GM18526 (cell line): ENCODE measurements around the gene STEAP1B.

Experiments used
- POLR2A ChIP-seq: IDR thresholded peaks from 3 replicates; pipeline ENCODE4 v1.6.1; 2011; ENCODE audit not compliant: insufficient read length; ENCODE audit errors: extremely low read depth

Gene STEAP1B

GRCh38 chr7:22386206-22386858 is 113.7 kb downstream of the STEAP1B start:
- no peak for TF ChIP-seq POLR2A

DNA sequence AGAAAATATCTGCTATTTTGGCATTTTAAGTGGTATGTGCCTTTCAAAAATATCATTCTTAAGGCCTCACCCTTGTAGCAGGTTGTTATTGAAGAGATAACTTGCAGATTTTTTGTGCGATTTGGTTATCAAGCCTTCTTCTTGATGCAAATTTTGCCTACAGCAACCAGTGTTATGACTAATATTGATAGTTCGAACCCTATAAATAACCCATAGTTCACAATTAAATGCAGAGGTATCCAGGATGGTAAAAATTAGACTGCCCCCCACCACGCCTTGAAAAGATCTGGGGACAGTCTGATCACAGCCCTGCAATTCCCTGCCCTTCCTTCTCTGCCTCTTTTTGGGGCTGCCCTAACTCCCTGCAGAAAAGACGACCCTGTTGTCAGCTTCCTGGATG is 114.7 kb downstream of the STEAP1B start:
- no peak for TF ChIP-seq POLR2A

GRCh38 chr7:22380333-22380732 is 119.7 kb downstream of the STEAP1B start:
- no peak for TF ChIP-seq POLR2A

DNA sequence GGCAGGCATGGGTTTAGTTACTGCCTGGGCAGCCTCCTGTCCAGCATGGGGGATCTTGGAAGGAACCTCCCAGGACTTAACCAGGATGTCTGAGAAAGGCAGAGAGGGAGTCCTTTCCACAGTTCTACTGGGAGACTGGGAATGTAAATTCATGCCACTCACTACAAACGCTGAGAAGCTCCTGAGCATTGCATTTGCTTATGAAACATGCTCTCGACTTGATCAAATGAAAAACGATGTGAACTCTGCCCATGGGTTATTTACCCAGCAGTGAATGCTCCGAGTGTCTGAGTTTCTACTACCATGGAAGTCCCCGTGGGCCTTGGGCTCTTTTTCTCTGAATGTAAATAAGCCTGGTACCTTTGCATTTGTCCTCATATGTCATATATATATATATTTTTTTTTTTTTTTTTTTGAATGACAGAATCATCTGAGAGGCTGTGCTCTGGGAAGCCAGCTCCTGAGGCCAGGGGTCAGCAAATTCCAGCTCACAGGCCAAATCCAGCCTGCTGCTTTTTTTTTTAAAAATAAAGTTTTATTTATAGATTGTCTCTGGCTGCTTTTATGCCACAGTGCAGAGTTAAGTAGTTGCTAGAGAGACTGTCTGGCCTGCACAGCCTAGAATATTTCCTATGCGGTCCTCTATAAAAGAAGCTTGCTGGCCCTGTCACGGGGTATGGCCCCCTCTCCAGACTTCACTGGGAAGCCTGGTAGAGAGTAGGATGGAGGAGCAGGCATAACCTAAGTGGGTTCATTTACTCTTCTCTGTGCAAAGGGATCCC is 121.6 kb downstream of the STEAP1B start:
- no peak for TF ChIP-seq POLR2A

- TF ChIP-seq POLR2A, result no peak
These were observed 122.3 kb downstream of the STEAP1B start for GRCh38 chr7:22377703-22378102.

DNA sequence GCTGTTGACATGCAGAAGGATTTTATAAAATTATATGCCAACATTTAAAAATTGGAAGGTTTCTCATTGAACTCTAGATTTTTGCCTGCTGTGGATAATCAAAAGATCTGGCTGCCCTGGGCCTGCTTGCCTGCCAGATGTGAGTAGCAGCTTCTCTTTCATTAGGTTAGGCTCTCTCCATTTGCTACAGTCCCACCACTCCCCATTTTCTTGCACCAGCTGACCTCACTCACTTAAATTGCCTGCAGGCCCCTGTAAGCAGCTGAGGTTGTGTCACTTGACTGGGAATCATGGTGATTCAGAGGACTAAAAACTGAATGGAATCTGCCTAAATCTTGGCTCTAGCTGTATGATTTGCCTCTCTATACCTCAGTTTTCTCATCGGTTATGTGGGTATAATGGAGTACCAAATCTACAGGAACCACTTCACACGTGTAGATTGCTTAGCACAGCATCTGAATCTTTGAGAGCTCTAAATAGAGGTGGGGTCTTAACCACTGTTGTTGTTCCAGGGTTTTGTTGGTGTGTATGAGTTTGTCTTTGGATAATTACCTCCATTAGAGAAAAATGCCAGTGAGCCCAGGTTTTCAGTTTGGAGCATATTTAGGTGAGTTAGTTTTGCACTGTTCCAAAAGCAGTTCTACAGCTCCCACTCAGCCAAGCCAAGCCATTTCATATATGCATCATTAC is 124.5 kb downstream of the STEAP1B start:
- TF ChIP-seq POLR2A, result no peak

- TF ChIP-seq POLR2A, result no peak
These were observed 126.1 kb downstream of the STEAP1B start for GRCh38 chr7:22373911-22374310.

GRCh38 chr7:22373388-22373787 is 126.6 kb downstream of the STEAP1B start:
- no peak for TF ChIP-seq POLR2A

DNA sequence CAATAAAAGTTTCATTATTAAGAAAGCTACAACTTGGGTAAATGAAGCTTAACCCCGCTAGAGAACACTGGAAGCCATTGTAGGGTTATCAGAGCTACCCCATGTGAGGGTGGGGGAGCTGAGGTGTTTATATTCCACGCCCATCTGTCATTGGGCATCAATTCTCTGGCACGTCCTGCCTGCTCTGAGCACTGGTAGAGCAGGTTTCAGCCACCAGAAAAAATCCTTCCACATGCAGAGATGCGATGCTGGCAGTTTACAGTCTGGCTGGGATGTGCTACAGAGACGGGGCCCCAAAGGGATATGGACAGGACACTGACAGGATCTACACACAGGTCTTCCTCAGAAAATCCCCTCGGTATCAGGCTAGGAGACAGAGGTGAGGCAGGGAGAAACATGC is 127.1 kb downstream of the STEAP1B start:
- no peak for TF ChIP-seq POLR2A

- no peak for TF ChIP-seq POLR2A
These were observed 128.1 kb downstream of the STEAP1B start for GRCh38 chr7:22371878-22372277.
